GM10248 (cell line): ENCODE measurements around the gene CACNA2D1.
A peak's percentile ranks its signal among the peaks of the same experiment; 100 is the strongest.

Source experiments
- CTCF ChIA-PET: fragments of 300-600 bp; sonication (Branson Sonifier 250); formaldehyde crosslinking; extraction: SDS; loops from one replicate; lab custom pipeline; 2021; ENCODE audit warnings: antibody characterized with exemption; lab: Yijun Ruan, JAX
- POLR2A ChIA-PET: fragments of 350-650 bp; sonication (Branson Sonifier 250); formaldehyde crosslinking; extraction: SDS; loops from one replicate; lab custom pipeline; 2020; ENCODE audit warnings: antibody characterized with exemption; lab: Yijun Ruan, JAX
- DNase-seq: peaks from one replicate; pipeline ENCODE4 v3.0.0; 2012; ENCODE audit errors: extremely low spot score
- TF ChIP-seq, protein P1 (sequence below): IDR thresholded peaks from 2 replicates; pipeline ENCODE4 v1.5.1; 2012; ENCODE audit warnings: mild to moderate bottlenecking, low read depth; ENCODE audit errors: extremely low read depth, missing control alignments, control extremely low read depth

CACNA2D1 gene

DNA sequence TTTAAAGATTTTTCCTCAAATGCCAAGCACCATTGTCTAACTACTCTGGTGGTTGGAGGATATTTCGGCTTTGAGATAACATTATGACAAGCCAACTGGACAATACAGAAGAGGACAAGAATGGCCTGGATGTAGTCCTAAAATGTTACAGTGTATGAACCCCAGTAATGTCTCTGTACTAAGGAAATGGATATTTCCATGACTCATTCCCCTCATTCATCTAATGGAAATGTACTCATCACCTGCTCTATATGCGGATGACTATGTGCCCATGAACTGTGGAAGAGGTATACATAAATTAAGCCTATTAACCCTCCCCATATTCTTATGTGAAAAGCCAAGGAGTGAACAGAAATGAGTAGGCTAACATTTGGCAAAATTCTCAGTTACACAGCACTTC is 207.9 kb downstream of the CACNA2D1 start:
- POLR2A ChIA-PET = no interaction called here
- no peak for DNase-seq
- CTCF ChIA-PET = no interaction called here
- TF ChIP-seq, protein P1, sequence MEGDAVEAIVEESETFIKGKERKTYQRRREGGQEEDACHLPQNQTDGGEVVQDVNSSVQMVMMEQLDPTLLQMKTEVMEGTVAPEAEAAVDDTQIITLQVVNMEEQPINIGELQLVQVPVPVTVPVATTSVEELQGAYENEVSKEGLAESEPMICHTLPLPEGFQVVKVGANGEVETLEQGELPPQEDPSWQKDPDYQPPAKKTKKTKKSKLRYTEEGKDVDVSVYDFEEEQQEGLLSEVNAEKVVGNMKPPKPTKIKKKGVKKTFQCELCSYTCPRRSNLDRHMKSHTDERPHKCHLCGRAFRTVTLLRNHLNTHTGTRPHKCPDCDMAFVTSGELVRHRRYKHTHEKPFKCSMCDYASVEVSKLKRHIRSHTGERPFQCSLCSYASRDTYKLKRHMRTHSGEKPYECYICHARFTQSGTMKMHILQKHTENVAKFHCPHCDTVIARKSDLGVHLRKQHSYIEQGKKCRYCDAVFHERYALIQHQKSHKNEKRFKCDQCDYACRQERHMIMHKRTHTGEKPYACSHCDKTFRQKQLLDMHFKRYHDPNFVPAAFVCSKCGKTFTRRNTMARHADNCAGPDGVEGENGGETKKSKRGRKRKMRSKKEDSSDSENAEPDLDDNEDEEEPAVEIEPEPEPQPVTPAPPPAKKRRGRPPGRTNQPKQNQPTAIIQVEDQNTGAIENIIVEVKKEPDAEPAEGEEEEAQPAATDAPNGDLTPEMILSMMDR = no peak

DNA sequence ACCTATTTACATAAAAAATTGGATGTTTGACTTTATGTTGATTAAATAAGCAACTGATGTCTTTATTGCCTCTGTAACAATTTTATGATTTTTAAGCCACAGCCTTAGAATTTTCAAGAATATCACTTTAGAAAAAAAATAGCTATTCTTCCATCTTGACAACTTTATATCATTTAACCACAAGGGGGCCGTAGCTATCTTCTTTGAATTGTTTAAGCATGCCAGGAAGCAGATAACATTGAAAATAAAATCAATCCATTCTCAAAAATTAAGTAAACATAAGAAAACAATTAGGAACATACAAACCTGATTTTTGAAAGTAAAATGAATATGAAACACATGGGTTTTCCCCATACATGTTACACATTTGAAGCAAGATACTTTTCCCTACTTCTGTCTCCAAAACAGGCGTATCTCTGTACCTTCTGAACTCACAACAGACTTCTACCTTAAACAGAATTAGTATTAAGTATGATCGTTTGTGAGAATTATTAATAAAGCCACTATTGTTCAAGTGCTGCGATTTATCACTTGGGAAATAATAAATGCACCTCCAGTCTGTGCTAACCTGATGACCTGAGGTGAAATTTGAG is 209.0 kb downstream of the CACNA2D1 start:
- DNase-seq = no peak
- ChIA-PET CTCF (interaction anchor here (0.6 to 1.8 kb wide), 8 partner anchors 8 to 338 kb away, joined by 3 to 17 read pairs (median 3); no protein-coding TSS in a partner anchor), POLR2A (no interaction called here)
- TF ChIP-seq, protein P1 = peak; percentile 25

DNA sequence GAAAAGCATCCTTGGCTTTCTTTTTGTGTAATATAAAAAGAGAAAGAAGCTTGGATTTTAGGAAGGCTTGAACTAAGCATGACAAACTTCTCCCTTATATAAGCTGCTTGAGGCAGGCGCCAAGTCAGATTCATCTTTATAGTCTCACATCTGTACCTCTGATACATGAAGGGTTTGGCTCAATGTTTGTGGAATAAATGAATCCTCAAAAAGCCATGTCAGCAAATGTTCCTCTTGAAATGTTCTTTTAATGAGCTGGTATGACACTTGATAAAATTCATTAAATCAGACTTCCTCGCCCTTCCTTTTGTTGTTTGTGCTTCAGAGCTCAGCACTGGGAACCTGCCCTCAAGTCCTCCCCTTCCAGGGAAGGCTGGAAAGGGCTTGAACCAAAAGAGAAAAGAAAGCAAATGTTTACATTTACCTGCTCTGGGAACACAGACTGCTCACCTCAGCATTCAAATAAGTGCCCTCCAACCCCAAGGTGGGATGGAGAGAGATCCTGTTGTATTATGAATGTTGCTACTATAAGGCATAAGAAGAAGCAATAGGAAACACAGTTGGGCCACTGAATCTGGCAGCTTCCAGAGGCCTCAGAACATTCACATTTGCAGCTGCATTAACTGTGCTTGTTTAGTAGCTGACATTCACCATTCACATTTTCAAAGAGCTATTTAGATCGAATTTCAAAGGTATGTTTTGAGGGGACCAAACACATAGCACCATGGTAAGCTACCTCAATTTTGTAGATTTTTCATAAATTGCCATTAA is 212.6 kb downstream of the CACNA2D1 start:
- no peak for DNase-seq
- TF ChIP-seq, protein P1 = no peak
- ChIA-PET CTCF (interaction anchor here (1.7 kb wide), 1 partner anchor 341 kb away, joined by 5 read pairs; no protein-coding TSS in a partner anchor), POLR2A (no interaction called here)

DNA sequence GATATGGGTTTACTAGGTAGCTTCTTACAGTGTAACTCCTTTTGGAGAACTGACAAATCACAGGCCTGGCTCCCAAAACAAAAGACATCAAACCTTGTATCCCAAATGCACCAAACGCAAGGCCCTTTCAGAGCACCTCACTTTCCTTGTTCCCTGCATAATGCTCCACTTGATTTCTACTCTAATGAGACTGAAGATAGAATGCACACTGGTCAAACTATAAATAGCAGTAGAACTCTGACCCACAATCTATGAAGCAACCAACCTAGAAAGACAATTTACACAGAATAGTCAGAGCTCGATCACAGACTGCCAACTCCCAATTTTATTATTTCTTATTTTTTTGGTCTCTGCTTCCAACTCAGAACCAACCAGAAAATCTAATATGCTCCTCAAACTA is 214.4 kb downstream of the CACNA2D1 start:
- ChIA-PET POLR2A (no interaction called here), CTCF (interaction anchor here (0.7 to 1.3 kb wide), 4 partner anchors 10 to 343 kb away, joined by 3 to 6 read pairs (median 3); no protein-coding TSS in a partner anchor)

DNA sequence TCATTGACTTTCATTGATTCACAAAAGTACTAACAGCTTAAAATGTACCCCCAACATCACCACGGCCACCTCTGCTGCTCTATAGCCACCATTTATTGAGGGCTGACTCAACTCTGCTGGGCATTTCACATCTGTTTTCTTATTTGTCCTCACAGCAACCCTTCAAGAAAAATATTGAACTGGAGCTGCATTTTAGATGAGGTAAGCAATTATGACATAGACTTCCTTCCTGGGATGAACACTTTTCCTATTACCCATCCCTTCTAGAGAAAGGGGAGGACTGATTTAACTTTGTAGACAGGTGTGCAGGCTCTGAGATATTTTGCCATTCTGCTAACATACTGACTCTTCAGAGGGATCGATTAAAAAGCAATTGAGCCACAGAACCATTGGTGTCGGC is 217.4 kb downstream of the CACNA2D1 start:
- CTCF ChIA-PET = interaction anchor here (0.9 kb wide), 1 partner anchor 8 kb away, joined by 3 read pairs; no protein-coding TSS in a partner anchor
- POLR2A ChIA-PET = no interaction called here
- DNase-seq = no peak
- TF ChIP-seq, protein P1 = no peak

More for the DNA sequence above, 214.4 kb downstream of the CACNA2D1 start:
- no peak for DNase-seq
- TF ChIP-seq, protein P1 = no peak

DNA sequence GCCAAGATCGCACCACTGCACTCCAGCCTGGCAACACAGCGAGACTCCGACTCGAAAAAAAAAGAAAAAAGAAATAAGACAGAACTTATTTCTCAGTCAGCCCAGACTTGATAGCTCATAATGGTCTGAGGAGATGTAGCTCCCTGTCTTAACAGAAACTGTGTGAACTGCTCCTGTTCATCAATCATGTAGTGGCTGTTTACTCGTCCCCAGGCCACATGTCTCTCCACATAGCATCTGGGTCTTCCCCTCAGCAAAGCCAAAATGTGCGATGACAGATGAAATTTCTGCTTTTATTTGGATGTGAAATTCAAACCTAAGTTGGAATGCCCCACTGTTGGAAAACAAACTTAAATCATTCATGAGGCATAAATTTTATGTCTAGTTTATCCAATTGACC is 219.0 kb downstream of the CACNA2D1 start:
- ChIA-PET CTCF (interaction anchor here (1.0 to 1.1 kb wide), 2 partner anchors 9 to 380 kb away, joined by 3 read pairs; no protein-coding TSS in a partner anchor), POLR2A (no interaction called here)
- TF ChIP-seq, protein P1 = no peak
- DNase-seq = no peak
